GM12878 (cell line): ENCODE data around the gene CLIP3. TPM values are rescaled to one million over a fixed set of nuclear protein-coding genes. Genes with fewer than 3 reads are reported as not detected.

Experiments used
- ATAC-seq: fragments of 200-7000 bp; cut with Tn5 transposase; 3 replicates; pipeline ENCODE4 v1.9.1; 2020; ENCODE audit warnings: mild to moderate bottlenecking, moderate library complexity
- BruUV-seq: library from RNA; stranded (reverse); fragments of 400-500 nt; replicated peaks from 2 replicates; lab custom pipeline; 2021; lab: Mats Ljungman, UMichigan
- CTCF ChIA-PET: fragments of 300-600 bp; sonication (Branson Sonifier 250); formaldehyde crosslinking; extraction: SDS; loops from one replicate; lab custom pipeline; 2021; ENCODE audit warnings: inconsistent platforms; lab: Yijun Ruan, JAX
- POLR2A ChIA-PET: fragments of 350-600 bp; formaldehyde crosslinking; extraction: SDS; loops from one replicate; lab custom pipeline; 2021; ENCODE audit warnings: inconsistent platforms; lab: Charles Lee
- RAD21 ChIA-PET: fragments of 300-600 bp; sonication (Branson Sonifier 250); formaldehyde crosslinking; loops from one replicate; lab custom pipeline; 2023; ENCODE audit warnings: antibody characterized with exemption; ENCODE audit not compliant: unreplicated experiment; lab: Charles Lee
- SMC1A ChIA-PET: fragments of 300-600 bp; sonication (Branson Sonifier 250); formaldehyde crosslinking; loops from one replicate; lab custom pipeline; 2023; ENCODE audit not compliant: unreplicated experiment, uncharacterized antibody; lab: Charles Lee
- DNase-seq: peaks from one replicate; pipeline ENCODE4 v3.0.0-alpha.2; 2011; ENCODE audit warnings: low read depth, low spot score
- FAIRE-seq: peaks from 3 replicates; lab custom pipeline; 2011; peaks lifted over from hg19 to GRCh38; lab: Jason Lieb, UNC
- H2AFZ ChIP-seq: 2 replicates; pipeline ENCODE4 v1.6.0; 2011; ENCODE audit warnings: low read depth, low read length, control low read depth; ENCODE audit not compliant: control insufficient read depth
- H3K27ac ChIP-seq: 2 replicates; pipeline ENCODE4 v1.5.1; 2011; ENCODE audit warnings: control low read depth; ENCODE audit not compliant: control insufficient read depth, insufficient read depth
- H3K27me3 ChIP-seq, 2 experiments: replicated peaks in 1 of 2; 2 replicates each; pipeline versions ENCODE4 v1.6.0 to v1.6.1; 2011; ENCODE audit warnings: low read length in 1 of 2; ENCODE audit not compliant: control insufficient read depth in 2 of 2, insufficient read depth in 2 of 2
- H3K36me3 ChIP-seq, 2 experiments: 2 replicates each; pipeline ENCODE4 v1.5.1; 2011; ENCODE audit warnings: low read length in 1 of 2; ENCODE audit not compliant: control insufficient read depth in 2 of 2, insufficient read depth in 2 of 2
- H3K4me1 ChIP-seq: 2 replicates; pipeline ENCODE4 v1.6.1; 2011; ENCODE audit warnings: mild to moderate bottlenecking, low read length, moderate library complexity, mixed read lengths; ENCODE audit not compliant: control insufficient read depth, insufficient read depth
- H3K4me2 ChIP-seq: 2 replicates; pipeline ENCODE4 v1.6.0; 2011; ENCODE audit warnings: control low read depth; ENCODE audit not compliant: control insufficient read depth, insufficient read depth
- H3K4me3 ChIP-seq: fragments of 200-600 bp; sonication (generic); 2 replicates; pipeline ENCODE4 v1.5.1; 2016
- H3K79me2 ChIP-seq: 2 replicates; pipeline ENCODE4 v1.6.0; 2011; ENCODE audit warnings: low read length; ENCODE audit not compliant: control insufficient read depth, insufficient read depth
- H3K9ac ChIP-seq: 2 replicates; pipeline ENCODE4 v1.8.0; 2011; ENCODE audit warnings: low read length, control low read depth, mixed read lengths; ENCODE audit not compliant: control insufficient read depth, insufficient read depth
- H3K9me3 ChIP-seq: replicated peaks from 3 replicates; pipeline ENCODE4 v1.5.1; 2011; ENCODE audit warnings: mild to moderate bottlenecking, low read length; ENCODE audit not compliant: control insufficient read depth, insufficient read depth
- H4K20me1 ChIP-seq: 2 replicates; pipeline ENCODE4 v1.6.0; 2011; ENCODE audit not compliant: control insufficient read depth, insufficient read depth
- CTCF ChIP-seq, 3 experiments: IDR thresholded peaks in 2 of 3; conservative IDR thresholded peaks in 1 of 3; 2 replicates each; pipeline ENCODE4 v1.5.1; 2011; ENCODE audit warnings: low read depth in 3 of 3, low read length in 3 of 3, mild to moderate bottlenecking in 3 of 3, control low read depth in 2 of 3, moderate library complexity in 2 of 3, inconsistent platforms in 1 of 3, mixed read lengths in 1 of 3; ENCODE audit not compliant: control insufficient read depth in 2 of 3, insufficient read depth in 1 of 3; ENCODE audit errors: extremely low read depth in 1 of 3
- EZH2 ChIP-seq: IDR thresholded peaks from 2 replicates; pipeline ENCODE4 v1.6.1; 2012; ENCODE audit warnings: low read depth, mild to moderate bottlenecking, control low read depth, inconsistent platforms, low read length, borderline replicate concordance; ENCODE audit not compliant: control insufficient read depth
- IKZF1 ChIP-seq: fragments of 450-650 bp; conservative IDR thresholded peaks from 2 replicates; pipeline ENCODE4 v1.6.1; 2017; ENCODE audit warnings: antibody characterized with exemption, mild to moderate bottlenecking
- RAD21 ChIP-seq: IDR thresholded peaks from 2 replicates; pipeline ENCODE4 v1.6.1; 2011; ENCODE audit warnings: mild to moderate bottlenecking, low read depth, low read length, moderate library complexity; ENCODE audit not compliant: insufficient read depth
- WGBS: methylation state at CpG from one replicate; pipeline ENCODE4 v1.1.6; 2016; ENCODE audit warnings: low lambda C conversion rate; ENCODE audit not compliant: insufficient replicate concordance, insufficient coverage; ENCODE audit errors: missing lambda C conversion rate; 5-methylcytosine and 5-hydroxymethylcytosine counted together
- in situ Hi-C: fragments of 300-500 bp; cut with MboI; formaldehyde crosslinking; loops from 9 replicates; pipeline ENCODE4 v1.14.3; 2018; ENCODE audit warnings: mixed read lengths
- intact Hi-C: fragments of 100-400 bp; cut with micrococcal nuclease; formaldehyde crosslinking; loops from one replicate; pipeline ENCODE4 v1.14.2; 2022; ENCODE audit not compliant: unreplicated experiment
- polyA plus RNA-seq, 11 experiments: library from polyadenylated mRNA; depleted of rRNA in 4 of 11; unstranded in 6 of 11; stranded (reverse) in 5 of 11; fragments of >200 nt; fragmentation: Nextera tagmentation in 4 of 11; fragmentation: Illumina TruSeq in 1 of 11; extraction: Ambion mirVana in 4 of 11; extraction: Trizol in 1 of 11; gene quantifications; 1 replicate in 1 of 11; 2 replicates in 10 of 11; pipeline versions ENCODE4 v1.2.1 to v1.2.3, GENCODE V29; 2011 to 2016; ENCODE audit warnings: inconsistent platforms in 2 of 11, missing spikeins in 2 of 11, low read depth in 1 of 11
- total RNA-seq, 4 experiments: library from RNA; depleted of rRNA in 3 of 4; stranded (reverse); fragments of >200 nt in 3 of 4; fragmentation: Illumina TruSeq in 1 of 4; extraction: Trizol in 1 of 4; gene quantifications; 2 replicates each; pipeline versions ENCODE4 v1.2.1 to v1.2.3, GENCODE V29; 2013 to 2021

The CLIP3 gene
- total and polyA plus RNA-seq, 10 of the 15 experiments (the other 5 are each of a cell fraction or from before 2014, with no cell fraction given), result 0.09 to 2.7 (median 0.45) TPM; not detected in 1

- Histone ChIP-seq H3K9me3 (no peaks in the 10 kb centered on the region), H3K36me3 (no peaks in the 10 kb centered on the region; a peak in 2 of 4 replicates), H3K4me3 (no peak overlapping the region), H3K79me2 (no peaks in the 10 kb centered on the region), H3K9ac (no peak overlapping the region), H3K4me1 (no peaks in the 10 kb centered on the region), H2AFZ (no peak overlapping the region), H4K20me1 (no peaks in the 10 kb centered on the region), H3K27ac (no peak overlapping the region), H3K4me2 (no peak overlapping the region), H3K27me3 (no peaks in the 10 kb centered on the region)
- POLR2A ChIA-PET, result no interaction called here
- BruUV-seq, result no TSS peak
- DNase-seq, result peak; percentile 23
- intact Hi-C loops, result no loop called here
- CTCF ChIA-PET, result interaction anchor here (0.6 to 1.2 kb wide), 2 partner anchors 30 to 522 kb away, joined by 3 to 4 read pairs; no protein-coding TSS in a partner anchor
- peak; percentile 21; the same call in 1 of the 2 replicates for TF ChIP-seq RAD21
- TF ChIP-seq CTCF (IDR thresholded peaks at IDR 0.05 in 2 of 3, conservative IDR thresholded peaks at IDR 0.05 in 1 of 3; ENCODE audit: control insufficient read depth in 2 of 3, extremely low read depth in 1 of 3, insufficient read depth in 1 of 3, low read depth in 3 of 3, low read length in 3 of 3), result peak in 1 of 3 experiments; percentile 26; a peak in 1 of 6 replicates
- TF ChIP-seq IKZF1, result 0 out of 2 replicates have a peak, but pooled peaks have one; percentile 21
- no peak for TF ChIP-seq EZH2
- RAD21 ChIA-PET, result no interaction called here
- ATAC-seq, result peak; percentile 74
- FAIRE-seq, result peak; percentile 38
- 95% methylated on average over 8 of the region's 8 CpGs for WGBS
- SMC1A ChIA-PET, result interaction anchor here (0.7 to 1.0 kb wide), 2 partner anchors 32 to 85 kb away, joined by 3 read pairs; partner anchors contain the start of genes POLR2I and TBCB
- in situ Hi-C loops, result no loop called here
Observed at GRCh38 chr19:36030264-36031148, 2.2 kb downstream of the CLIP3 start.
